HEK293T (cell line): ENCODE data around the gene RER1.

Experiments used
- CTCF ChIA-PET: fragments of 350-600 bp; formaldehyde crosslinking; extraction: SDS; loops from one replicate; lab custom pipeline; 2021; ENCODE audit warnings: antibody characterized with exemption, inconsistent platforms; lab: Yijun Ruan, JAX
- POLR2A ChIA-PET: fragments of 350-600 bp; formaldehyde crosslinking; extraction: SDS; loops from one replicate; lab custom pipeline; 2020; ENCODE audit warnings: antibody characterized with exemption, inconsistent platforms; lab: Yijun Ruan, JAX
- DNase-seq: peaks from one replicate; pipeline ENCODE4 v3.0.0; 2012; ENCODE audit warnings: mixed read lengths; ENCODE audit errors: extremely low spot score
- ARNT ChIP-seq: fragments of 450-650 bp; IDR thresholded peaks from 2 replicates; pipeline ENCODE4 v1.6.1; 2017; ENCODE audit warnings: mild to moderate bottlenecking
- BHLHE40 ChIP-seq: fragments of 450-650 bp; IDR thresholded peaks from 2 replicates; pipeline ENCODE4 v1.6.1; 2016; ENCODE audit warnings: mild to moderate bottlenecking, moderate library complexity, borderline replicate concordance
- CTBP1 ChIP-seq: fragments of 450-650 bp; IDR thresholded peaks from 2 replicates; pipeline ENCODE4 v1.6.1; 2016; ENCODE audit warnings: borderline replicate concordance
- ELF4 ChIP-seq: fragments of 450-650 bp; IDR thresholded peaks from 2 replicates; pipeline ENCODE4 v1.6.1; 2017; ENCODE audit warnings: antibody characterized with exemption
- FOXA1 ChIP-seq: fragments of 450-650 bp; IDR thresholded peaks from 2 replicates; pipeline ENCODE4 v1.6.1; 2016; ENCODE audit warnings: mild to moderate bottlenecking
- FOXK2 ChIP-seq: fragments of 450-650 bp; IDR thresholded peaks from 2 replicates; pipeline ENCODE4 v1.6.1; 2016; ENCODE audit warnings: mild to moderate bottlenecking
- FOXM1 ChIP-seq: fragments of 450-650 bp; IDR thresholded peaks from 2 replicates; pipeline ENCODE4 v1.6.1; 2017; ENCODE audit warnings: mild to moderate bottlenecking, borderline replicate concordance
- HDGF ChIP-seq: fragments of 450-650 bp; IDR thresholded peaks from 2 replicates; pipeline ENCODE4 v1.6.1; 2017; ENCODE audit warnings: antibody characterized with exemption, borderline replicate concordance
- L3MBTL2 ChIP-seq: fragments of 450-650 bp; conservative IDR thresholded peaks from 2 replicates; pipeline ENCODE4 v1.6.1; 2016; ENCODE audit warnings: mild to moderate bottlenecking
- LEF1 ChIP-seq: fragments of 450-650 bp; IDR thresholded peaks from 2 replicates; pipeline ENCODE4 v1.6.1; 2017; ENCODE audit warnings: mild to moderate bottlenecking, borderline replicate concordance
- NFRKB ChIP-seq: fragments of 450-650 bp; IDR thresholded peaks from 2 replicates; pipeline ENCODE4 v1.6.1; 2016; ENCODE audit warnings: mild to moderate bottlenecking, moderate library complexity
- PKNOX1 ChIP-seq: fragments of 450-650 bp; IDR thresholded peaks from 2 replicates; pipeline ENCODE4 v1.6.1; 2016
- SP1 ChIP-seq: fragments of 450-650 bp; IDR thresholded peaks from 2 replicates; pipeline ENCODE4 v1.6.1; 2017
- SUZ12 ChIP-seq: fragments of 450-650 bp; IDR thresholded peaks from 2 replicates; pipeline ENCODE4 v1.6.1; 2016; ENCODE audit warnings: mild to moderate bottlenecking
- TARDBP ChIP-seq: fragments of 450-650 bp; IDR thresholded peaks from 2 replicates; pipeline ENCODE4 v1.6.1; 2016
- ZNF384 ChIP-seq: fragments of 450-650 bp; IDR thresholded peaks from 2 replicates; pipeline ENCODE4 v1.6.1; 2016

RER1 gene

GRCh38 chr1:2422523-2422922 lies 30.9 kb downstream of the RER1 start:
- TF ChIP-seq ARNT (no peak), HDGF (no peak), PKNOX1 (no peak), BHLHE40 (no peak), CTBP1 (no peak), SP1 (no peak), L3MBTL2 (no peak)
- no peak for DNase-seq
- ChIA-PET CTCF (no interaction called here), POLR2A (no interaction called here)

- POLR2A ChIA-PET, result no interaction called here
- no peak for DNase-seq
- CTCF ChIA-PET, result no interaction called here
- TF ChIP-seq ELF4 (no peak), ARNT (no peak), SP1 (no peak), BHLHE40 (no peak), CTBP1 (no peak), SUZ12 (no peak), L3MBTL2 (no peak)
These were observed 34.3 kb downstream of the RER1 start for GRCh38 chr1:2425892-2426291.

GRCh38 chr1:2426540-2426939 lies 34.9 kb downstream of the RER1 start:
- TF ChIP-seq FOXA1 (no peak), LEF1 (no peak), ZNF384 (no peak), BHLHE40 (no peak), CTBP1 (no peak), ARNT (no peak), HDGF (no peak), FOXK2 (no peak), FOXM1 (no peak), TARDBP (no peak), NFRKB (no peak), PKNOX1 (no peak), ELF4 (no peak), SUZ12 (no peak), SP1 (no peak), L3MBTL2 (no peak)
- no peak for DNase-seq
- CTCF ChIA-PET, result no interaction called here
- POLR2A ChIA-PET, result no interaction called here

GRCh38 chr1:2427051-2427450 lies 35.4 kb downstream of the RER1 start:
- DNase-seq, result no peak
- POLR2A ChIA-PET, result no interaction called here
- CTCF ChIA-PET, result no interaction called here
- TF ChIP-seq HDGF, result no peak
- no peak for TF ChIP-seq ZNF384
- TF ChIP-seq LEF1, result no peak
- no peak for TF ChIP-seq FOXA1

- POLR2A ChIA-PET, result no interaction called here
- CTCF ChIA-PET, result no interaction called here
- TF ChIP-seq FOXK2, result no peak
- no peak for TF ChIP-seq L3MBTL2
- no peak for TF ChIP-seq ARNT
- TF ChIP-seq SUZ12, result no peak
- no peak for TF ChIP-seq CTBP1
- no peak for TF ChIP-seq HDGF
- TF ChIP-seq LEF1, result no peak
- no peak for TF ChIP-seq TARDBP
- TF ChIP-seq FOXA1, result no peak
- TF ChIP-seq BHLHE40, result no peak
- TF ChIP-seq ELF4, result no peak
- no peak for TF ChIP-seq PKNOX1
- TF ChIP-seq NFRKB, result no peak
- TF ChIP-seq SP1, result no peak
- TF ChIP-seq ZNF384, result no peak
- no peak for TF ChIP-seq FOXM1
- no peak for DNase-seq
These were observed 36.3 kb downstream of the RER1 start for GRCh38 chr1:2427976-2428375.

GRCh38 chr1:2428490-2428889 lies 36.8 kb downstream of the RER1 start:
- ChIA-PET CTCF (no interaction called here), POLR2A (no interaction called here)
- TF ChIP-seq FOXM1, result no peak
- no peak for TF ChIP-seq TARDBP
- TF ChIP-seq ARNT, result no peak
- TF ChIP-seq CTBP1, result no peak
- TF ChIP-seq HDGF, result no peak
- no peak for TF ChIP-seq L3MBTL2
- no peak for TF ChIP-seq LEF1
- TF ChIP-seq FOXA1, result no peak
- no peak for TF ChIP-seq FOXK2
- no peak for DNase-seq

- TF ChIP-seq NFRKB, result no peak
- TF ChIP-seq ELF4, result no peak
- TF ChIP-seq SP1, result no peak
- TF ChIP-seq BHLHE40, result no peak
- TF ChIP-seq SUZ12, result no peak
- no peak for TF ChIP-seq FOXK2
- TF ChIP-seq L3MBTL2, result no peak
- no peak for TF ChIP-seq HDGF
- no peak for TF ChIP-seq FOXM1
- TF ChIP-seq PKNOX1, result no peak
- no peak for TF ChIP-seq ARNT
- TF ChIP-seq TARDBP, result no peak
- no peak for TF ChIP-seq LEF1
- CTCF ChIA-PET, result interaction anchor here (0.6 to 1.1 kb wide), 2 partner anchors 15 to 878 kb away, joined by 3 to 5 read pairs; no protein-coding TSS in a partner anchor
- POLR2A ChIA-PET, result interaction anchor here (0.7 kb wide), 1 partner anchor 9 kb away, joined by 4 read pairs; no protein-coding TSS in a partner anchor
- no peak for DNase-seq
These were observed 38.3 kb downstream of the RER1 start for GRCh38 chr1:2429780-2430591.
